OCI-LY7 (cell line): ENCODE data around the gene FBXO2. TPM values are rescaled to one million over a fixed set of nuclear protein-coding genes. Genes with fewer than 3 reads are reported as not detected.

Experiments
- BruUV-seq: library from RNA; stranded (reverse); fragments of 400-500 nt; replicated peaks from 2 replicates; lab custom pipeline; 2021; lab: Mats Ljungman, UMichigan
- CTCF ChIA-PET: fragments of 300-600 bp; sonication (Branson Sonifier 250); formaldehyde crosslinking; loops from one replicate; lab custom pipeline; 2022; ENCODE audit warnings: antibody characterized with exemption; ENCODE audit not compliant: unreplicated experiment; lab: Charles Lee
- POLR2A ChIA-PET: fragments of 300-600 bp; sonication (Branson Sonifier 250); formaldehyde crosslinking; loops from one replicate; lab custom pipeline; 2022; ENCODE audit warnings: antibody characterized with exemption; lab: Charles Lee
- DNase-seq: peaks from one replicate; pipeline ENCODE4 v3.0.0-alpha.2; 2015; ENCODE audit warnings: low spot score
- H2AFZ ChIP-seq: fragments of 200-600 bp; sonication (generic), shearing (Covaris generic); 2 replicates; pipeline ENCODE4 v1.6.1; 2014; ENCODE audit warnings: mild to moderate bottlenecking, antibody characterized with exemption, low read length, moderate library complexity
- H3K27ac ChIP-seq: fragments of 200-600 bp; sonication (generic); 2 replicates; pipeline ENCODE4 v1.5.1; 2014; ENCODE audit warnings: mixed run types, low read depth, mild to moderate bottlenecking, moderate library complexity, low read length, inconsistent platforms; ENCODE audit not compliant: poor library complexity, severe bottlenecking
- H3K36me3 ChIP-seq: fragments of 200-600 bp; sonication (generic); 2 replicates; pipeline ENCODE4 v1.6.1; 2014; ENCODE audit warnings: mild to moderate bottlenecking, antibody characterized with exemption, low read length, moderate library complexity, mixed read lengths; ENCODE audit not compliant: insufficient read depth
- H3K4me1 ChIP-seq: fragments of 200-600 bp; sonication (generic); 2 replicates; pipeline ENCODE4 v1.5.1; 2014; ENCODE audit warnings: mild to moderate bottlenecking, low read length; ENCODE audit not compliant: insufficient read depth, poor library complexity, severe bottlenecking
- H3K4me2 ChIP-seq: fragments of 200-600 bp; sonication (generic); 2 replicates; pipeline ENCODE4 v1.6.1; 2014; ENCODE audit warnings: mild to moderate bottlenecking, low read length
- H3K4me3 ChIP-seq: fragments of 200-600 bp; sonication (generic); 2 replicates; pipeline ENCODE4 v1.5.1; 2014; ENCODE audit warnings: mild to moderate bottlenecking, low read depth, low read length; ENCODE audit not compliant: poor library complexity, severe bottlenecking
- H3K79me2 ChIP-seq: fragments of 200-600 bp; sonication (generic); 2 replicates; pipeline ENCODE4 v1.6.1; 2016; ENCODE audit warnings: low read depth, mild to moderate bottlenecking, low read length, moderate library complexity, mixed read lengths; ENCODE audit not compliant: insufficient read depth
- H3K9me2 ChIP-seq: fragments of 200-600 bp; sonication (generic); 2 replicates; pipeline ENCODE4 v1.6.1; 2016; ENCODE audit warnings: mild to moderate bottlenecking, low read length, mixed read lengths; ENCODE audit not compliant: insufficient read depth
- H3K9me3 ChIP-seq: fragments of 200-600 bp; sonication (generic); 2 replicates; pipeline ENCODE4 v1.6.1; 2014; ENCODE audit warnings: mild to moderate bottlenecking, mixed run types, low read length, mixed read lengths
- H4K20me1 ChIP-seq: fragments of 200-600 bp; sonication (generic); 2 replicates; pipeline ENCODE4 v1.6.1; 2014; ENCODE audit warnings: mild to moderate bottlenecking, antibody characterized with exemption, low read length, moderate library complexity, mixed read lengths; ENCODE audit not compliant: insufficient read depth
- EZH2phosphoT487 ChIP-seq: fragments of 200-600 bp; sonication (generic); IDR thresholded peaks from 2 replicates; pipeline ENCODE4 v1.6.1; 2018; ENCODE audit warnings: low read depth, borderline replicate concordance, mild to moderate bottlenecking, mixed run types, antibody characterized with exemption, low read length, moderate library complexity, mixed read lengths
- intact Hi-C: fragments of 100-400 bp; cut with micrococcal nuclease; formaldehyde crosslinking; loops from one replicate; pipeline ENCODE4 v1.10.0; 2022; ENCODE audit not compliant: unreplicated experiment
- total RNA-seq, 2 experiments: library from RNA; depleted of rRNA in 1 of 2; stranded (reverse); fragments of >200 nt in 1 of 2; shearing (Covaris generic) in 1 of 2; gene quantifications; 2 replicates each; pipeline ENCODE4 v1.2.3, GENCODE V29; 2014 to 2022
- TF ChIP-seq, protein P1 (sequence below): fragments of 200-600 bp; sonication (generic); conservative IDR thresholded peaks from 2 replicates; pipeline ENCODE4 v1.5.1; 2014; ENCODE audit warnings: mild to moderate bottlenecking, antibody characterized with exemption, low read length, moderate library complexity, mixed read lengths

FBXO2 gene
- total RNA-seq, 2 experiments from 2014 or later = 2.7 to 6.1 TPM

DNA sequence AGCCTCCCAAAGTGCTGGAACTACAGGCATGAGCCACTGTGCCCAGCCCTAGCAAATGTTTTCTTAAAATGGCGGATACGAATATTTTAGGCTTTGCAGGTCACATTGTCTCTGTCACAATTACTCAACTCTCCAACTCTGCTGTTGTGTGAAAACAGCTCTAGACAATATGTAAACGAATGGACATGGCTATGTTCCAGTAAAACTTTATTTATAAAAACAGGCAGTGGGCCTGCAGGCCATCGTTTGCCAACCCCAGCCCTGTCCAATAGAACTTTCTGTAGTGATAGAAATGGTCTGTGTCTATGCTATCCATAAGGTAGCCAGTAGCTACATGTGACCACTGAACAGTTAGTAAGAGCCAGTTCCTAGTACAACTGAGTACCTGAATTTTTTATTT, 5.5 kb upstream of the FBXO2 start:
- Histone ChIP-seq H4K20me1 (no peaks in the 10 kb centered on the region), H3K36me3 (peaks cover 7% of the 10 kb centered on the region; the same call in 1 of the 2 replicates), H3K4me3 (no peak overlapping the region), H3K79me2 (no peaks in the 10 kb centered on the region), H3K4me1 (peaks cover 6% of the 10 kb centered on the region), H3K4me2 (no peak overlapping the region), H3K27ac (no peak overlapping the region), H2AFZ (no peak overlapping the region), H3K9me3 (no peaks in the 10 kb centered on the region), H3K9me2 (no peaks in the 10 kb centered on the region)
- POLR2A ChIA-PET = interaction anchor here (0.5 to 1.0 kb wide), 3 partner anchors 22 to 61 kb away, joined by 3 read pairs; no protein-coding TSS in a partner anchor
- BruUV-seq = no TSS peak
- no peak for DNase-seq
- TF ChIP-seq, protein P1, sequence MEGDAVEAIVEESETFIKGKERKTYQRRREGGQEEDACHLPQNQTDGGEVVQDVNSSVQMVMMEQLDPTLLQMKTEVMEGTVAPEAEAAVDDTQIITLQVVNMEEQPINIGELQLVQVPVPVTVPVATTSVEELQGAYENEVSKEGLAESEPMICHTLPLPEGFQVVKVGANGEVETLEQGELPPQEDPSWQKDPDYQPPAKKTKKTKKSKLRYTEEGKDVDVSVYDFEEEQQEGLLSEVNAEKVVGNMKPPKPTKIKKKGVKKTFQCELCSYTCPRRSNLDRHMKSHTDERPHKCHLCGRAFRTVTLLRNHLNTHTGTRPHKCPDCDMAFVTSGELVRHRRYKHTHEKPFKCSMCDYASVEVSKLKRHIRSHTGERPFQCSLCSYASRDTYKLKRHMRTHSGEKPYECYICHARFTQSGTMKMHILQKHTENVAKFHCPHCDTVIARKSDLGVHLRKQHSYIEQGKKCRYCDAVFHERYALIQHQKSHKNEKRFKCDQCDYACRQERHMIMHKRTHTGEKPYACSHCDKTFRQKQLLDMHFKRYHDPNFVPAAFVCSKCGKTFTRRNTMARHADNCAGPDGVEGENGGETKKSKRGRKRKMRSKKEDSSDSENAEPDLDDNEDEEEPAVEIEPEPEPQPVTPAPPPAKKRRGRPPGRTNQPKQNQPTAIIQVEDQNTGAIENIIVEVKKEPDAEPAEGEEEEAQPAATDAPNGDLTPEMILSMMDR = no peak
- no peak for TF ChIP-seq EZH2phosphoT487
- CTCF ChIA-PET = no interaction called here
- intact Hi-C loops = loop anchor here (10.0 kb wide), 1 partner anchor 305 kb away; no protein-coding TSS in a partner anchor

DNA sequence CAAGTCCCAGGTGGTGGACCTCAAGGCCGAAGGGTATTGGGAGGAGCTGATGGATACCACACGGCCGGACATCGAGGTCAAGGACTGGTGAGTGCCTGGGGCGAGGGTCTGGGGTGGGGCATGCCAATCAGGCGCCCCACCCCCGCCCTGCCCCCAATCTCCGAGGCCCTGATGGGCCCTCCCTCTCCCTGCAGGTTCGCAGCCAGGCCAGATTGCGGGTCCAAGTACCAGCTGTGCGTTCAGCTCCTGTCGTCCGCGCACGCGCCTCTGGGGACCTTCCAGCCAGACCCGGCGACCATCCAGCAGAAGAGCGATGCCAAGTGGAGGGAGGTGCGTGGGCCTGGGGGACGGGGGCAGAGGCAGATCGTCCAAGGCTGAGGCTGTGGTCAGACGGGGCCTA, 4.3 kb upstream of the FBXO2 start:
- intact Hi-C loops = loop anchor here (10.0 kb wide), 1 partner anchor 306 kb away; no protein-coding TSS in a partner anchor
- TF ChIP-seq, protein P1 = no peak
- no peak for TF ChIP-seq EZH2phosphoT487
- Histone ChIP-seq H3K9me2 (no peaks in the 10 kb centered on the region), H3K9me3 (no peaks in the 10 kb centered on the region), H3K79me2 (no peaks in the 10 kb centered on the region), H3K4me1 (peaks cover 6% of the 10 kb centered on the region), H3K27ac (no peak overlapping the region), H2AFZ (no peak overlapping the region), H3K4me2 (no peak overlapping the region), H3K36me3 (peaks cover 7% of the 10 kb centered on the region; the same call in 1 of the 2 replicates), H4K20me1 (no peaks in the 10 kb centered on the region), H3K4me3 (no peak overlapping the region)
- ChIA-PET CTCF (no interaction called here), POLR2A (interaction anchor here (0.7 kb wide), 1 partner anchor 478 kb away, joined by 3 read pairs; no protein-coding TSS in a partner anchor)
- no peak for DNase-seq
- no TSS peak for BruUV-seq

DNA sequence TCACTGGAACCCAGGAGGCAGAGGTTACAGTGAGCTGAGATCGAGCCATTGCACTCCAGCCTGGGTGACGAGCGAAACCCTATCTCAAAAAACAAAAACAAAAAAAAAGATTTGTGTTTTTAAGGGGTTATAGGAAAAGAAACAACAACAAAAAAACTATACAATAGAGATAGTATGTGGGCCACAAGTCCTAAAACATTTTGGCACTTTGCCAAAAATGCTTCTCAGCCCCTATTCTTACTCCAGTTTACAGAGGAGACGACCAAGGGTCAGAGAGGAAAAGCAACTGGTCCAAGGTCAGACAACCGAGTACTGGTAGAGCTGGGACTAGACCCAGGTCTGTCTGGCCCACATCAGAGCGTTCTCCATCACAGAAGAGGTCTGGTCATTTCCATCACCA, 3.4 kb upstream of the FBXO2 start:
- H3K36me3 ChIP-seq = peaks cover 7% of the 10 kb centered on the region; the same call in 1 of the 2 replicates
- ChIA-PET POLR2A (interaction anchor here (0.7 kb wide), 1 partner anchor 20 kb away, joined by 5 read pairs; no protein-coding TSS in a partner anchor), CTCF (no interaction called here)
- no peaks in the 10 kb centered on the region for H3K9me2 ChIP-seq
- BruUV-seq = no TSS peak
- peaks cover 6% of the 10 kb centered on the region for H3K4me1 ChIP-seq
- H3K4me2 ChIP-seq = no peak overlapping the region
- H3K9me3 ChIP-seq = no peaks in the 10 kb centered on the region
- no peak overlapping the region for H3K27ac ChIP-seq
- intact Hi-C loops = loop anchor here (10.0 kb wide), 1 partner anchor 307 kb away; no protein-coding TSS in a partner anchor
- H3K4me3 ChIP-seq = no peak overlapping the region
- no peak overlapping the region for H2AFZ ChIP-seq
- no peak for DNase-seq
- no peak for TF ChIP-seq EZH2phosphoT487
- H4K20me1 ChIP-seq = no peaks in the 10 kb centered on the region
- no peaks in the 10 kb centered on the region for H3K79me2 ChIP-seq
